WTC11 (cell line): Measurements from ENCODE around the gene ZMYND8.

Source experiments
- ATF2 ChIP-seq: sonication (generic); formaldehyde crosslinking; IDR thresholded peaks from 2 replicates; pipeline ENCODE4 v1.8.1; 2022; ENCODE audit warnings: low read depth, missing genetic modification reagents, borderline replicate concordance
- E2F1 ChIP-seq: sonication (generic); formaldehyde crosslinking; IDR thresholded peaks from 2 replicates; pipeline ENCODE4 v1.8.0; 2022; ENCODE audit warnings: mild to moderate bottlenecking, missing genetic modification reagents
- ERG ChIP-seq: fragments of 250-450 bp; sonication (Bioruptor Pico); IDR thresholded peaks from 2 replicates; pipeline ENCODE4 v1.8.0; 2021; ENCODE audit warnings: mild to moderate bottlenecking
- HMGXB4 ChIP-seq: sonication (generic); formaldehyde crosslinking; IDR thresholded peaks from 2 replicates; pipeline ENCODE4 v1.8.1; 2023; ENCODE audit warnings: mild to moderate bottlenecking, moderate library complexity, missing genetic modification reagents
- MLX ChIP-seq: sonication (generic); formaldehyde crosslinking; IDR thresholded peaks from 2 replicates; pipeline ENCODE4 v1.8.1; 2023; ENCODE audit warnings: mild to moderate bottlenecking, missing genetic modification reagents, moderate library complexity
- USF2 ChIP-seq: sonication (generic); formaldehyde crosslinking; IDR thresholded peaks from 2 replicates; pipeline ENCODE4 v1.8.1; 2023; ENCODE audit warnings: mild to moderate bottlenecking, missing genetic modification reagents, moderate library complexity
- ZNF416 ChIP-seq: fragments of 250-450 bp; sonication (Bioruptor Pico); IDR thresholded peaks from 2 replicates; pipeline ENCODE4 v1.9.0; 2021; ENCODE audit warnings: mild to moderate bottlenecking, inconsistent platforms
- TF ChIP-seq, protein P1 (sequence below): fragments of 200-600 bp; IDR thresholded peaks from 2 replicates; pipeline ENCODE4 v1.8.0; 2022; ENCODE audit warnings: antibody characterized with exemption

DNA sequence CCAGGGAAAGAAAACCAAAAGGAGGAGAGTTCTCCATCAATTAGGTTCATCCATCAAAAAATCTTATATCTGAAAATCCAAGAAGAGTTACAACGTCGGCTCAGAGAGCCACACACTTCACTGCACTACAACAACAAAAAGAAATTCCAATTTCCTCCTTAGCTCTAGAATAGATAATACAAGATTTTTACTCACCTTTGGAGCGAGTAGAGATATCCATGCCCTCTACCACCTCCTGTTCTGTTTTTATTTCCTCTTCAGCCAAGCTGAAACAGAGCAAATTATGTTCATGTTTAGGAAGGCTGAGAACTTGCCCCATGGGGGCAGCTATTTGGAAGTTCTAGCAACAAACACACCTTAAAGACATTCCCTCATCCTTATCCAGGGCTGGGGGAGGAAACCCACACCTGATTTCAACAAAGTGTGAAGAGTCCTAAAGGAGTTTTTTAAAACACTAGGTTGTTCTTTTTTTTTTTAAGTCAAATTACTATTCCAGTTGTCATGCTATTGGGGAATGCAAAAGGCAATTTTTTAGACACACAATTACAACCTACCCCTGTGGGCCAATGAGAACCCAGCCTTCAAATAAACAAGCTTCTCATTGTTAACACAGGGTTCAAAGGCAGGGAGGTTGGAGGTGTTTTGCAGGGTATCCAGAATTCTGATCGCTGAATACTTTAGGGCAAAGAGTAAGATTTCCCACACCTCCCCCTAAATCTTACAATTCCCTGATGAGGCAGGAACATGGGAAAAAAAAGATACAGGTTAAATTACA, 8.7 kb downstream of the ZMYND8 start:
- TF ChIP-seq ZNF416 (CRISPR knock-in tag) (no peak), ATF2 (no peak), HMGXB4 (CRISPR knock-in tag) (no peak), MLX (no peak), USF2 (CRISPR knock-in tag) (no peak), ERG (CRISPR knock-in tag) (no peak), E2F1 (no peak)
- TF ChIP-seq, protein P1, sequence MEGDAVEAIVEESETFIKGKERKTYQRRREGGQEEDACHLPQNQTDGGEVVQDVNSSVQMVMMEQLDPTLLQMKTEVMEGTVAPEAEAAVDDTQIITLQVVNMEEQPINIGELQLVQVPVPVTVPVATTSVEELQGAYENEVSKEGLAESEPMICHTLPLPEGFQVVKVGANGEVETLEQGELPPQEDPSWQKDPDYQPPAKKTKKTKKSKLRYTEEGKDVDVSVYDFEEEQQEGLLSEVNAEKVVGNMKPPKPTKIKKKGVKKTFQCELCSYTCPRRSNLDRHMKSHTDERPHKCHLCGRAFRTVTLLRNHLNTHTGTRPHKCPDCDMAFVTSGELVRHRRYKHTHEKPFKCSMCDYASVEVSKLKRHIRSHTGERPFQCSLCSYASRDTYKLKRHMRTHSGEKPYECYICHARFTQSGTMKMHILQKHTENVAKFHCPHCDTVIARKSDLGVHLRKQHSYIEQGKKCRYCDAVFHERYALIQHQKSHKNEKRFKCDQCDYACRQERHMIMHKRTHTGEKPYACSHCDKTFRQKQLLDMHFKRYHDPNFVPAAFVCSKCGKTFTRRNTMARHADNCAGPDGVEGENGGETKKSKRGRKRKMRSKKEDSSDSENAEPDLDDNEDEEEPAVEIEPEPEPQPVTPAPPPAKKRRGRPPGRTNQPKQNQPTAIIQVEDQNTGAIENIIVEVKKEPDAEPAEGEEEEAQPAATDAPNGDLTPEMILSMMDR, result no peak
